ENCODE measurements around the gene DBH.

GRCh38 chr9:133683586-133684120, 47.5 kb downstream of the DBH start:
- TF ChIP-seq ZC3H10 (CRISPR knock-in tag; IDR thresholded peaks at IDR 0.05) (no peak), GLIS3 (CRISPR knock-in tag; IDR thresholded peaks at IDR 0.05) (no peak), ARNTL (CRISPR knock-in tag; IDR thresholded peaks at IDR 0.05; ENCODE audit: borderline replicate concordance, low read depth) (no peak)

Measured in SK-N-SH treated with all-trans-retinoic acid at 6 μM for 48 hours (cell line).